Hematopoietic multipotent progenitor cell treated with erythropoietin and hydrocortisone succinate and interleukin-3 and kit ligand, for 8 days (in vitro differentiated cells): ENCODE results near the gene SLC39A11.
"Not testable (repeated sequence)": the region's sequence is repeated elsewhere in the genome, so short reads cannot be mapped to it uniquely, and the experiment has no call there.

Experiments used
- DNase-seq: peaks from one replicate; pipeline ENCODE4 v3.0.0-alpha.2; 2015

SLC39A11 gene

GRCh38 chr17:73005360-73005759 lies 87.1 kb downstream of the SLC39A11 start:
- no peak for DNase-seq

DNA sequence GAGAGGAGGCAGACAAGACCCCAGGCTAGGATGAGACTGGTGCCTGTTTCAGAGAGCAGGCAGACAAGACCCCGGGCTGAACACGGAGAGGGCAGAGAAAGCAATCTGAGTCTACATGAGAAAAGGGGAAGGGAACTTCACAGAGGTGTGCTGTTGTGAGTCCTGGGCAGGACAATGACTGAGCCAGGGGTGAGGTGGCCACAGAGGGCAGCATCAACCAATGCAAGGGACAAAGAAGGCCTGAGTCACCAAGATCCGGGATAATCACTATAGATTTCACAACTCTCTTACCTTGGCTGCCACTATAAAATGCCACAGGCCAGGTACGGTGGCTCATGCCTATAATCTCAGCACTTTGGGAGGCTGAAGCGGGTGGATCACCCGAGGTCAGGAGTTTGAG lies 89.0 kb downstream of the SLC39A11 start:
- DNase-seq = no peak

DNA sequence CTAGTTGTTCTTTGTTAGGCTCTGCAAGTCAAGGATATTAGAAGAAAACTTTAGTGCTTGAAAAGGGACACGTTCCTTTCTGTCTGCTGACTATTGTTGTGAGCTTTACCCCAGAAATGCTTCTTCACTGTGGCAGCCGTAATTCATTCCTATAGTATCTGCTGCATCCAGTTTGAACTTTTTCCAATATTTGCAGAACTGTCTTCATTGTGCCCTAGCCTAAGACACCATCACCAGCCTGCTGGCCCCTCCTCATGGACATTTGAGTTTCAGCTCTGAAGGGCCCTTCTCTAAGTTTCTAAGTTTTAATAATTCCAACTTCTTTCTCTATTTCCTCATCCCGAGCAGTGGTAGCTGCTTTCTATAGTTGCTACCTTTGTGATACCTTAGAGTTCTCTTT lies 91.7 kb downstream of the SLC39A11 start:
- DNase-seq = no peak

DNA sequence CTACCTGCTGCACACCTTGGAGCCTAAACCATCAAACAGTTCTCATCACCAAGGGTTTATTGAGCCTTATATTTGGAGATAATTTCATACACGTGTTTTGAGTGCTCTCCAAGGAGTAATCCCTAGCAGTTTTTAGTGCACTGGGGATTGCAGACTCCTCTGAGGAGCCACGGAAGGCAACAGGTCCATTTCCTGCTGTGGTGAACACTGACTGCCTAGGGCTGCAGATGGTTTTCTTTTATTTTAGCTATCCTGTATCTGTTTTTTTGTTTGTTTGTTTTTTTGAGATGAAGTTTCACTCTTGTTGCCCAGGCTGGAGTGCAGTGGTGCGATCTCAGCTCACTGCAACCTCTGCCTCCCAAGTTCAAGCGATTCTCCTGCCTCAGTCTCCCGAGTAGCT lies 93.0 kb downstream of the SLC39A11 start:
- DNase-seq = not testable (repeated sequence)

DNA sequence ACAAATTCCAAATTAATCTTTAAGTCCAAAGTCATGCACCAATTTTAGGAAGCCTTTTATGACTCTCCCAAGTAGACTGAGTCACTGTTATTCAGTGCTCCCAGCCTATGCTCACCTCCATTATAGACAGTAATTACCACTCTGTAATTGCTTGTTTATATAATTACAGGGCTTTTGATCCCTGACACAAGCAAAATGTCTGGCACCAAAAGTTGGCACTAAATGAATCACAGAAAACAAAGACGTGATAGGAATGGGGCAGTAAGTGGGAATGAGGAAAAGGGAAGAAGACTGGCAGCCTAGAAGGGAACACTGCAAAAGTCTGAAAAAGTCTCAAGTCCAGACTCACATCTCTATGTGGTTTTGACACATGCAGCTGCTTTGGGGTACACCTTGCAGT lies 94.1 kb downstream of the SLC39A11 start:
- no peak for DNase-seq

DNA sequence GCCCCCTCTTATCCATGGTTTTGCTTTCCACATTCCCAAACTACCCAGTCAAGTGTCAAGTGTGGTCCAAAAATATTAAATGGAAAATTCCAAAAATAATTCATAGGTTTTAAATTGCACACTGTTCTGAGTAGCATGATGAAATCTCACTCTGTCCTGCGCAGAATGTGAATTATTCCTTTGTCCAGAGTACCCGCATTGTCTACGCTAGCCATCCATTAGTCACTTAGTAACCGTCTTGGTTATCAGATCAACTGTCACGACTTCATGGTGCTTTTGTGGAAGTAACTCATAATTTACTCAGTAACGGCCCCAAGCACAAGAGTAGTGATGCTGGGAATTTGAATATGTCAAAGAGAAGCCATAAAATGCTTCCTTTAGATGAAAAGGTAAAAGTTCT lies 94.9 kb downstream of the SLC39A11 start:
- peak; percentile 46 for DNase-seq

GRCh38 chr17:72996791-72997190 lies 95.7 kb downstream of the SLC39A11 start:
- no peak for DNase-seq

DNA sequence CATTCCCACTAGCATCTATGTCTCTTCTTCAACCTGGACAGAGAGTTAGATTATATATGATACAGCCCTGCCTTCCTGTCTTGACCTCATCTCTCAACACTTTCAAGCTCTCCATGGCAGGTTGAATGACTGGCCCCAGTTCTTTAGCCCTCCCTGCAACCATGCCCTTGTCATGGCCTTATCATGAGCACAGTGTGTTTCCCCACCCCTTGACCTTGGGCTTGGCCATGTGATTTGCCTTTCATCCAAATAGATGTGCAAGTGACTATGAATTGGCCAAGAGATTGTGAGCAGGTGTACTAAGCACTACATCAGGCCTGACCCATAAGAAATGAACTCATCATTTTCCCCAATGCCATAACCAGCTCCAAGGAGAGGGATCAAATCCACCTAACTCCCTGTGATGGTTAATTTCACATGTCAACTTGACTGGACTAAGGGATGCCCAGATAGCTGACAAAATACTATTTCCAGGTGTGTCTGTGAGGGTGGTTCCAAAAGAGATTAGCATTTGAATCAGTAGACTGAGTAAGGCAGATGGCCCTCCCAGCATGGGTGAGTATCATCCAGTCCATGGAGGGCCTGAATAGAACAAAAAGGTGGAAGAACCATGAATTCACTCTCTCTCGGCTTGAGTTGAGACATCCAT lies 97.4 kb downstream of the SLC39A11 start:
- DNase-seq = no peak

DNA sequence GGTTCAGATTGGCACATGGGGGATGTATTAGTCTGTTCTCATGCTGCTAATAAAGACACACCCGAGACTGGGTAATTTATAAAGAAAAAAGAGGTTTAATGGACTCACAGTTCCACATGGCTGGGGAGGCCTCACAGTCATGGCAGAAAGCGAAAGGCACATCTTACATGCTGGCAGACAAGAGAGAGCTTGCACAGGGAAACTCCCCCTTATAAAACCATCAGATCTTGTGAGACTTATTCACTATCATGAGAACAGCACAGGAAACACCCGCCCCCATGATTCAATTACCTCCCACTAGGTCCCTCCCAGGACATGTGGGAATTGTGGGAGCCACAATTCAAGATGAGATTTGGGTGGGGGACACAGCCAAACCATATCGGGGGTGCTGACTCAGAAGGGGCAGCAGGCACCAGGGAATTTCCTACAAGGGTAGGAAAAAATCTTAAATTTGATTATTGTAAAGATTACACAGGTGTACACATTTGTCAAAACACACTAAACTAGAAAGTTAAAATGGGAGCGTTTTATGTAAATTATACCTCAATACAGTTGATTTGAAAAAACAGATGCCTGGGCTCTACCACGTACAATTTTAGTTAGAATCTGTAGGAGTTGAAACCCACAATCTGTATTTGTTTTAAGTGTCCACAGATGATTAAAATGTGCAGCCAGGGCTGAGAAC lies 99.6 kb downstream of the SLC39A11 start:
- DNase-seq = peak; percentile 43

GRCh38 chr17:72991651-72992050 lies 100.8 kb downstream of the SLC39A11 start:
- no peak for DNase-seq

GRCh38 chr17:72989074-72989610 lies 103.3 kb downstream of the SLC39A11 start:
- no peak for DNase-seq

DNA sequence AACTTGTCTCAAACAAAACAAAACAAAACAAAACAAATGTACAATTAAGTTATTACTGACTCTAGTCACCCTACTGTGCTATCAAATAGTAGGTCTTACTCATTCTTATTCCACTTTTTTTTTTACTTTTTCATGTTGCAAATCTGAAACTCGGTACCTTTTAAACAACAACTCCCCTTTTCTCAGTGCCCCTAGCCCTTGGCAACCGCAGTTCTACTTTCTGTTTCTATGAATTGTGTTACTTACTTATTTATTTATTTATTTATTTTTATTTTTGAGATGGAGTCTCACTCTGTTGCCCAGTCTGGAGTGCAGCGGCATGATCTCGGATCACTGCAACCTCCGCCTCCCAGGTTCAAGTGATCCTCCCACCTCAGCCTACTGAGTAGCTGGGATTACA lies 104.0 kb downstream of the SLC39A11 start:
- no peak for DNase-seq

- DNase-seq = no peak
These were observed 105.3 kb downstream of the SLC39A11 start for GRCh38 chr17:72987166-72987565.

DNA sequence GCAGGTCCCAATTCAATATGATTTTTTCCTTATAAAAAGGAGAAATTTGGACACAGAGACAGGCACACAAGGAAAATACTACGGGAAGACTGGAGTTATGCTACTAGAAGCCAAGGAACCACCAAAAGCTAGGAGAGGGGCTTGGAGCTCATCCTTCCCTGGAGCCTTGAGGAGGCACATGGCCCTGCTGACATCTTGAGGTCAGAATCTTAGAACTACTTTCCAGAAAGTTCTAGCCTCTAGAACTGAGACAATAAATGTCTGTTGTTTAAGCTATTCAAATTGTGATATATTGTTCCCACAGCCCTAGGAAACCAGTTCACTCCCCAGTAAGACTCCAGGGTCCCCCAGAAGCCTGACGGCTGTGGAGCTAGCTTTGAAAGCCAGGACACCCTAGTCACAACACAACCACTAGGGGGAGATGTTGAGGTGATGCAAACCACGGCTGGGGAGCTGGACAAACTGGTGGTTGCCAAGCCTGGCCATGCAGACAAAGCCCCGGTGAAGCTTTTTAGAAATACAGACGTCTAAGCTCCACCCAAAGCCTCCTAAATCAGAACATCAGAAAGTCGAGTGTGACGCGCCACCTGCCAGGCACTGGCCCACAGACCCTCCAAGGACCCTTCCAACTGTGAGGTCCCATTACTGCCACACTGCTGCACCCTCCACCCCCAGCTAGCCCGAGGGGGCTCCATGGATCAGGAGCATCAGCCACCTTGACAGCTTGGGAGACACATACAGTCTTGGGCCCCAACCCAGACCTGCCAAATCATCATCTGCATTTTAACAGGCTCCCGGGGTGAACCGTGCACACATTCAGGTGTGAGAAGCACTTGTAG lies 106.4 kb downstream of the SLC39A11 start:
- peak; percentile 88 for DNase-seq

GRCh38 chr17:72984926-72985325 lies 107.6 kb downstream of the SLC39A11 start:
- no peak for DNase-seq

- DNase-seq = no peak
These were observed 108.2 kb downstream of the SLC39A11 start for GRCh38 chr17:72984145-72984925.

DNA sequence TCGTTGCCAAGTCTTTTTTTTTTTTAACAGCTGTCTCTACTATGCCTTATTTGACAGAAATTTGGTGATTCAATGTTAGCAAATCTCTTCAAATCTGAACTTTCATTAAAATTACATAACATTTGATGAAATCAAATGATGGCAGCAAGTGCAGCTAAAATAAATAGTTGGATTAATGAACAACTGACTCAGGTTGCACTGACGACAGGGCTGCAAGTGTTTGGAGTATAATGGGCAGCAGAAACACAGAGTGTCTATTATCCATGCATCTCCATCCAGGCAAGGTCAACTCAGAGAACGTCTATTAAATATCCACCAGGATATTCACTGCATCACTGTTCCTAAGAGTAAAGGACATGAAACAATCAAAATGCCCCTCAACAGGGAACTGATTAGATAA lies 109.8 kb downstream of the SLC39A11 start:
- DNase-seq = no peak

- DNase-seq = peak; percentile 74
These were observed 113.8 kb downstream of the SLC39A11 start for GRCh38 chr17:72978593-72979218.

DNA sequence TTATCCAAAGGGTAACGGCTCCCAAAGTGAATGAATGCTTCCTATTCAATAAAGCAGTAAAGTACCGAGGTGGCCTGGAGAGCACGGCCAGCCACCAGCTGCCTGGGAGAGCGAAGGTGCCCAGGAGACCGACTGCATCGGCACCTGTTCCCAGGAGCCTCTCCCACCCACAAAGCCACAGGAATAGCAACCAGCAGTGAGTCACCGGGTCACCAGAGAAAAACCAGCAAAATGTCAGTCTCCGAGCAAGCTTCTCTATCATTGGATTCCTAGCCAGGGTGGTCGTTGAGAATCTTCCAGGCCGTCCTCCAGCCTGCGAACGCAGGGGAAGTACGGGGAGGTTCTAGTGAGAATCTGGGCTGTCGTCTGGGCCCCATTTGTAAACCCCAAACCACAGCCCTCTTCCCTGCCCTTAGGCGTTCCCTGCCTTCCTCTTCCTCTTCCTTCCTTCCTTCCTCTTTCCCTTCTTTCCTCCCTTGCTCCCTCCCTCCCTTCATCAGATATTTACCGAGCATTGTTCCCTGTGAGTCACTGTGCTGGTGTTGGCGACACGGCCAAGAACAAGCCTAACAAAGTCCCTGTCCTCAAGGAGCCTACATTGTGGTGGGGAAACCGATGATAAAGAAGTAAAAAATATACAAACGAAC lies 114.6 kb downstream of the SLC39A11 start:
- no peak for DNase-seq

DNA sequence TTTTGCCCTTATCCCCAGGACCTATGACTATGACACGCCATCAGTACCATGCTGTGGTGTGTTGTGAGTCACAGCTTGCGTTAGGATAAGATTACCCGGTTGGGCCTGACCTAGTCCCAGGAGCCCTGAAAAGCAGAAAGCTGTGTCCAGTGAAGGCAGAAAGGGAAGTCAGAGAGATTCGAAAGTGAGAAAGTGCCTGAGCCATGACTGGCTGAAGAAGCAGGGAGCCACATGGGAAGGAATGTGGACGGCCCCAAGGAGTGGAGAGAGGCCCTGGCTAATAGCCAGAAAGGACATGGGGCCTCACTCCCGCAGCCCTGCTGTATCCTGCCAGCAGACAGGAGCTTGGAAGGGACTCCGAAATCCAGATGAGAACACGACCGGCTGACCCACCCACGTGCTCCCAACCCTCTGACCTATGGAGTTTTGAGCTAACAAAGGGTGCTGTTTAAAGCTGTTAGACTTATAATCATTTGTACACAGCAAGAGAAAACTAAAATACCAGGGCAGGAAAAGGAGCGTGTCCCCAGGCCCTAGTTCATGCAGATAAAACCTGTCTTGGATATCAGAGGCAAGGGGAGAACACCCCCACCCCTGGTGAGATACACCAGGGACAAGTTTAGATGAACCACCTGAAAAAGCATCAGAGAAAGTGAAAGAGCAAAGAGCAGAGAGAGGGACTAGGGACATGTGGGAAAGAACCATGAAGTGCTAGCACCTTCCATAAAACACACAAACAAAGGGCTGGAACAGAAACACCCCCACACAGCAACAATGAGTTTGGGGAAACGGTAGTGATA lies 115.3 kb downstream of the SLC39A11 start:
- DNase-seq = peak; percentile 37

DNA sequence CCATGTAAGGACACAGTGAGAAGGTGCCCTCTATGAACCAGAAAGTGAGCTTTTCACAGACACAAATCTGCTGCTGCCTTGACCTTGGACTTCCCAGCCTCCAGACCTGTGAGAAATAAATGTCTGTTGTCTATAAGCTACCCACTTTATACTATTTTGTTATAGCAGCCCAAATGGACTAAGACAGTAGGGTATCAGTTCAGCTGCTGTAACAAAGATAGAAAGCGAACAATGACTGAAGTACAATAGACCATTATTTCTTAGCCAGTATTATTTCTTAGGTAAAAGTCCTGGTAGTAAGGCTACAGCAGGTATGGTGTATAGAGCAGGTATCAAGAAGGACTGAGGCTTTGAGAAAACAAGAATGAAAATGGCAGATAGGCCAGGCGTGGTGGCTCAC lies 117.0 kb downstream of the SLC39A11 start:
- DNase-seq = no peak
